ENCODE results near the gene TRIM7.
A peak's percentile ranks its signal among the peaks of the same experiment; 100 is the strongest.
"Not testable (repeated sequence)": the region's sequence is repeated elsewhere in the genome, so short reads cannot be mapped to it uniquely, and the experiment has no call there.

Gene TRIM7

GRCh38 chr5:181171782-181172181 is 33.2 kb downstream of the TRIM7 start:
- no peak for DNase-seq (ENCODE audit: low spot score)

- no peak for DNase-seq (ENCODE audit: low spot score)
These were observed 34.0 kb downstream of the TRIM7 start for GRCh38 chr5:181170996-181171395.

GRCh38 chr5:181170237-181170825 is 34.7 kb downstream of the TRIM7 start:
- no peak for DNase-seq (ENCODE audit: low spot score)

- not testable (repeated sequence) for DNase-seq (ENCODE audit: low spot score)
These were observed 35.3 kb downstream of the TRIM7 start for GRCh38 chr5:181169459-181170236.

GRCh38 chr5:181168595-181169118 is 36.3 kb downstream of the TRIM7 start:
- no peak for DNase-seq (ENCODE audit: low spot score)

GRCh38 chr5:181167814-181168488 is 37.0 kb downstream of the TRIM7 start:
- peak; percentile 63 for DNase-seq (ENCODE audit: low spot score)

GRCh38 chr5:181166812-181167733 is 37.9 kb downstream of the TRIM7 start:
- DNase-seq (ENCODE audit: low spot score), result no peak

GRCh38 chr5:181164076-181164952 is 40.7 kb downstream of the TRIM7 start:
- no peak for DNase-seq (ENCODE audit: low spot score)

- no peak for DNase-seq (ENCODE audit: low spot score)
These were observed 41.4 kb downstream of the TRIM7 start for GRCh38 chr5:181163487-181164075.

- no peak for DNase-seq (ENCODE audit: low spot score)
These were observed 43.3 kb downstream of the TRIM7 start for GRCh38 chr5:181161534-181162175.

- DNase-seq (ENCODE audit: low spot score), result peak; percentile 57
These were observed 44.1 kb downstream of the TRIM7 start for GRCh38 chr5:181160755-181161533.

GRCh38 chr5:181160152-181160754 is 44.7 kb downstream of the TRIM7 start:
- peak; percentile 79 for DNase-seq (ENCODE audit: low spot score)

GRCh38 chr5:181159286-181160151 is 45.5 kb downstream of the TRIM7 start:
- peak; percentile 83 for DNase-seq (ENCODE audit: low spot score)

GRCh38 chr5:181158869-181159268 is 46.1 kb downstream of the TRIM7 start:
- DNase-seq (ENCODE audit: low spot score), result no peak

- no peak for DNase-seq (ENCODE audit: low spot score)
These were observed 48.2 kb downstream of the TRIM7 start for GRCh38 chr5:181156758-181157157.

- DNase-seq (ENCODE audit: low spot score), result no peak
These were observed 51.2 kb downstream of the TRIM7 start for GRCh38 chr5:181153814-181154213.

GRCh38 chr5:181152406-181152805 is 52.6 kb downstream of the TRIM7 start:
- no peak for DNase-seq (ENCODE audit: low spot score)

GRCh38 chr5:181151146-181151545 is 53.9 kb downstream of the TRIM7 start:
- peak; percentile 64 for DNase-seq (ENCODE audit: low spot score)

Data from iPS-NIHi11 (cell line).